CD4-positive, alpha-beta T cell treated with Interleukin-21 for 1 hour (primary cell): ENCODE measurements around the gene WWOX.

Source experiments
- DNase-seq: peaks from one replicate; pipeline ENCODE4 v3.0.0-alpha.2; 2020

The WWOX gene

GRCh38 chr16:78106686-78107085, 7.2 kb downstream of the WWOX start:
- DNase-seq = no peak

- DNase-seq = no peak
Measured at GRCh38 chr16:78108451-78108850, 9.0 kb downstream of the WWOX start.

DNA sequence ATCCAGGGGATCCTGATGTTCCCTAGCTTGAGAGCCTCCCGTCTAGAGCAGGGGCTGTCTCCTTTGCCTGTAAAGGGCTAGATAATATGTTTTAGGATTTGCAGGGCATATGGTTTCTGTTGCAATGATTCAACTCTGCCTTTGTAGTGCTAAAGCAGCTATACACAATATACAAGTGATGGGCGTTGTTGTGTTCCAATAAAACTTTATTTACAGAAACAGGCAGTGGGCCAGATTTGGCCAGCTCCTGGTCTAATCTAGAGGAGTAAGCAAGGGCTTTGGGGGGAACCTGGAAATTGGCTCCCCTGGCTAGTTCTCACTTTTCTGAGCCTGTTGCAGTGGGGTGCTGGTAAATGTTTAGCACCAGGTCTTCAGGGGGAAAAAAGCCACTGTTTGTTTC, 13.8 kb downstream of the WWOX start:
- no peak for DNase-seq

DNA sequence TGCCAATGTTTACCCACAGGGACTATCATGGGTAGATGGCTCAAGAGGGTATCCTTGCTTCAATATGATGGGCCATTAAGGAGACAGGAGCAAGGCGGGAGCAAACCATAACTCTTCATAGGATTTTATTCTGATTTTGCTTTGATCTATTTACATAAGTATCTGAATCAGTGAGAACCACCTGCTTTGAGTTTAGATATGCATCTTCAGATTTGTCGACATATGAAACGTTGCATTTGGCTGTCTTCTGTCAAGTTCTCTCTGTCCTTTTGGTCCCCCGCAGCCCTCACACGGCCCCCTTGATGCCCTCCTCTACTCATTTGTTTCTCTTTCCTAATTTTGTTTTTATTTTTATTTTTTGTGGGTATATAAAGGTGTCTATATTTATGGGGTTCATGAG, 16.2 kb downstream of the WWOX start:
- no peak for DNase-seq

- DNase-seq = no peak
Measured at GRCh38 chr16:78116946-78117345, 17.5 kb downstream of the WWOX start.

DNA sequence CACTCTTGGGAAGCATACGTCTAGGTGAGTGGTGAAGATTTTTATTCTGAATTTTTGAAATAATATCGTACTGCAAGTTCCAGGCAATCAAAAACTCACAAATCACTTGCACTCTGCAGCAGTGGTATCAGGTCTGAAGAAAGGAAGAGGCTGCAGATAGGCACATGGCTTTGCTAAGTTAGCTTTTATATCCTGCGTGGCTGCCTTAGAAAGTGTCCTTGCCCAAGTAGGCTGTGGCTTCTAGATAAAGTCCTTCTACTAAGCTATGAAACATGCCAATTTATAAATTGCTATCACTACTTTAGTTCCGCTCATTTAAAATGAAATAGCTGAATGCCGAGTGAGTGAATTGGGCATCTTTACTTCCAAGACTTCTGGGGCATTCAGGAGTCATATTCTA, 17.9 kb downstream of the WWOX start:
- DNase-seq = no peak

DNA sequence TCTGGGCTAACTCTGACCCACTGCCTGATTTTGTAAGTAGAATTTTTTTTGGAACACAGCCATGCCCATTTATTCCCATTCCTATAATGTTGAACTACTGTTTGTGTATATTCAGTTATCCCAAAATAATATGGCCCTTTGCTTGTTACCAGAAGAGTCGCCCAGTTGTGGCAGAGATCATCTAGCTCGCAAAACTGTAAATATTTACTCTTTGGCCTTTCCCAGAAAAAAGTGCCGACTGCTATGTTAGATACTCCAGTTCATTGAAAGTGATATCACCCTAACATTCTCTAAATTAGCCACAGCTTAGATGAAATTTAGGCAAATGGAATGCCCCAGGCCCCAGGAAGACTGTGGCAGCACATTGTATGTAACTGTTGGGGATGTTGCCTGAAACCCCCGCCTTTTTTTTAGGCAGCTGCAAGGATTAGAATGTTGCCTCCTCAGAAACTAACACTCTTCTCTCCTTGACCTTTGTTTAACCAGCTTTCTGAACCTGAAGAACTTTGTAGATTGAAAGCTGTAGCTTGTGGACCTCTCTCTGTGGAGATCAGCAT, 19.1 kb downstream of the WWOX start:
- DNase-seq = no peak

GRCh38 chr16:78122774-78123315, 23.4 kb downstream of the WWOX start:
- peak; percentile 62 for DNase-seq

DNA sequence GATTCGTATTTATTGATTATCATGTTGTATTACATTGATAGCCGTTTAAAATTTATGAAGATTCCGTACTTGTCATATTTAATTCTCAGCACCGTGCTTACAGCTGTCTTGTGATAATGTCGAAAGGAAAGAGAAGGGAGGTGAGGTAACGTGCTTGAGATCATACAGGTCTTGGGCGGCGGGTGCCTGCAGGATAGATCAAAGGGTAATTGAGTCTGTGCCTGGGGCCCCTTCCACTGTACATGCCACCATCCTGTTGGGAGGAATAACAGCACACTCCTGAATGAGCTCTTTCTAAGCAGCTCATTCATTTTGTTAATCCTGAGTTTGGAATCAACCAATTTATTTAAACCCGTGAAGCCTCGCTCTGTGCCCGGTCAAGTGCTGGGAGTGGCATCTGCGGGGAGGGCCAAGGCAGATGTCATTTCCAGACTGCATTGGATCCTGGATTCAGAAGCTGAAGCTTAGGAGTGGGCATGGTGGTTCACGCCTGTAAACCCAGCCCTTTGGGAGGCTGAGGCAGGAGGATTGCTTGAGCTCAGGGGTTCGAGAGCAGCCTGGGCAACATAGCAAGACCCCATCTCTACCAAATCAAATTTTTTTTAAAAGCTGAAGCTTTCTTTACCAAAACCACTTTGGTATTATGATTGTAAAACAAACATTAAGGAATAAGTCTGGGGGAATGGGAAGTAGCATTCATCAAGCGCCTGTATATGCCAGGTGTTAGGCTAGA, 25.8 kb downstream of the WWOX start:
- DNase-seq = no peak

GRCh38 chr16:78126662-78127061, 27.2 kb downstream of the WWOX start:
- no peak for DNase-seq

GRCh38 chr16:78127130-78127529, 27.7 kb downstream of the WWOX start:
- no peak for DNase-seq

DNA sequence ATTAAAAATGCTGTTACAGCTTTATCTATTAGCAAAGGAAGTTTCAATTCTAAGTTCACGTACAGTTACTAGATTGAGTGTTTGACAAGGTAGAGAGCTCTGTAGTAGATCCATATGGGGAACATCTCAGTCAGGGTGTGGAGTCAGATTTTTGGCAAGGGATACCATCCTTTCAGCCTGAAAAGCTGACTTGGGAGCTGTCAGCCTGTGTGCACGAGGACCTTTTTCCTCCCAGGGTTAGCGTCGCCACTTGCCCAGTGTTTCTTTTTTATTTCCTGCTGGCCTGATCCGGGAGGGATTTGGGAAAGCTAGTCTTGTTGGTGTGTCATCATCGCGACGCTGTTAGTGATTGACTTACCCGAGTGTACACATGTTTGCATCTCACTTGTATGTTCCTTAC, 29.5 kb downstream of the WWOX start:
- no peak for DNase-seq

- no peak for DNase-seq
Measured at GRCh38 chr16:78129349-78129748, 29.9 kb downstream of the WWOX start.

GRCh38 chr16:78130083-78130608, 30.7 kb downstream of the WWOX start:
- DNase-seq = no peak

GRCh38 chr16:78130950-78131349, 31.5 kb downstream of the WWOX start:
- no peak for DNase-seq

GRCh38 chr16:78133919-78134318, 34.5 kb downstream of the WWOX start:
- no peak for DNase-seq

- DNase-seq = peak; percentile 12
Measured at GRCh38 chr16:78134944-78135619, 35.6 kb downstream of the WWOX start.

DNA sequence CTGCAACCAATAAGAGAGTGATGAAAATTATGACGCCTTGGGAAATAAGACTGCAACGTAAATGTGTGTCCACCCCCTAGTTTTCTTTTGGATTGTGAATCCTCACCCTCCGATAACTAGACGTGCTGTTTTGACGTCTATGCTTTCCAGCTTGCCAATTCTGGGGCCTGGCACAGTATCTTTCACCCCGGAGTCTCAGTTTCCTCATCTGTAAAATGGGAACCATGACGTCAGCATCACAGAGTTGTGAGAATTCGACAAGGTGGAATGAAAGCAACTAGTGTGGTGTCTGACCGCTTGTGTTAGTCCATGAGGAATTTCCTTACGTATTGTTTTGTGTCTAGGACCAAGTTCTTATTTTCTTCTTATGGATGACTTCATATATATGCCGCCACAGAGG, 37.7 kb downstream of the WWOX start:
- no peak for DNase-seq

DNA sequence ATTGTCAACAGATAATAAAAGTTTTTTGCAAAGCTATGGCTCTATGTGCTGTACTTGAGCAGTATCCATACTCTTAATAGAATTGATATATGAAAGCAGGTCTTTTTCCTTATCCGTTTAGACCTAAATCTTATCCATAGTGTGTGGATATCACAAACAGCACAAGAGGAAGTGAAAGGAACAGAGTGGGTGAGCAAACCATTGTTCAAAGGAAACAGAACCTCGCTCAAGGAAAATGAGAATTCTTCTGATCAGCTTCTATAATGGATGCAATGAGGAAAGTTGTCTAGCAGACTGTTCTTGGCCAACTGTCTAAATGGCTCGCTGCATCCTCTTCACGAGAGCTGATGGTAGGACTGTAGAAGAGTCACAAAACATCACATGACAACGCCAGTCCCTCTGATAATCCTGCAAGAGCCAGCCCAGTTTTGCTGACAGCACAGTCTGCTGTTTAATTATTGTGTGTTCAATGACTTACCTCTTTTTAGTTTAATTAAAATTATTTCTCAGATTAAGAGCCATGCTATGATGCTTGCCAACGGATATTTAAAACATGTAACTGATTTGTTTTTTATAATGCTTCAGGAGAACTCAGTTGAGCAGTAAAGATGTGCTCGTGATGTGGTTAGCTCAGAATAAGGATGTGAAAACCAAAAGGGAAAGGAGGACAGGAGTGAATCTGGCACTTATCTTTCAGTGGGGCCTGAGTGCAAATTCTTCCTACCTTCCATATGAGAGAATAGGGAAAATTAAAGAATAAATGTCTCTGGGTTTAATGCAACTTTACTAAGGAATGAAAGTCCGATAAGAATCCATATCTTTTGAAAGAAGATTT, 38.5 kb downstream of the WWOX start:
- no peak for DNase-seq

- no peak for DNase-seq
Measured at GRCh38 chr16:78140818-78141466, 41.5 kb downstream of the WWOX start.

- no peak for DNase-seq
Measured at GRCh38 chr16:78142788-78143187, 43.3 kb downstream of the WWOX start.

GRCh38 chr16:78146807-78147206, 47.4 kb downstream of the WWOX start:
- DNase-seq = no peak
